KOPT-K1 (cell line): ENCODE results near the gene CASD1.

ENCODE experiments used
- H3K27ac ChIP-seq: fragments of 200-600 bp; sonication (generic); 2 replicates; pipeline ENCODE4 v1.5.1; 2016; ENCODE audit warnings: antibody characterized with exemption, mild to moderate bottlenecking, low read depth, low read length; ENCODE audit not compliant: poor library complexity, severe bottlenecking
- H3K36me3 ChIP-seq: fragments of 200-600 bp; sonication (generic); 2 replicates; pipeline ENCODE4 v1.5.1; 2017; ENCODE audit warnings: antibody characterized with exemption, mild to moderate bottlenecking, low read length, moderate library complexity; ENCODE audit not compliant: insufficient read depth
- H3K9me3 ChIP-seq: fragments of 200-600 bp; sonication (generic); 2 replicates; pipeline ENCODE4 v1.5.1; 2017; ENCODE audit warnings: antibody characterized with exemption, low read length, mild to moderate bottlenecking; ENCODE audit not compliant: insufficient read depth, poor library complexity, severe bottlenecking

The CASD1 gene

DNA sequence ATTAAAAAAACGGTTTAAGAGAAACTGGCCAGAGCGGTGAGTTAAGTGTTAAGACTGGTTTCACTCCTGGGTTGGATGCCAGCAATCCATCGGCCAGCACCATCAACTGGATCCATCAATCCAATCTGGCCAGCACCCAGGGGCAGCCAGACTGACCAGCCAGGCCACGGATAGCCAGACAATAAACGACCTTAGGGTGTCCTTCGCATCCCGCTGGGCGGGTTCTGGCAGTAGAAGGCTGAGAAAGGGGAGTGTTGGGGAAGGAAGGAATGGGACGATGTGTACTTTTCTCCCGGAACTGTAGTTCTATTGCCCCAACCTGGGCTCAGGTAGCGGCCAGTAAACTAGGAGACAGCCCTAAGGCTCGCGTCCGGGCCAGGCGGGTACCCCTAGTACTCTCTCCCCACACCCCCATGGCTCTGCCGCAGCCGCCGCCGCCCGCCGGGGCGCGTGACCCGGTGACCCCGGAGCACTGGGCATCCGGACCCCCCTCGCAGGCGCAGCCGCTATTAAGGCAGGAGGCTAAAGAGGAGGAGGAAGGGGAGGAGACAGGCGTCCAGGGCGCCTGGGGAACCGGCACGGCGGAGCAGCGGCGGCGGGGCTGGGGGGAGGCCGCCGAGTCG, at the start of gene CASD1:
CASD1 (plus strand) TSS at position 546 of the 623 bp plus-strand sequence. CDS start 276 bp downstream, outside the sequence.
- H3K9me3 ChIP-seq: no peaks in the 10 kb centered on the region
- peak within 1 kb of the TSS; percentile 92 for H3K27ac ChIP-seq
- peaks cover 13% of the 10 kb centered on the region for H3K36me3 ChIP-seq

DNA sequence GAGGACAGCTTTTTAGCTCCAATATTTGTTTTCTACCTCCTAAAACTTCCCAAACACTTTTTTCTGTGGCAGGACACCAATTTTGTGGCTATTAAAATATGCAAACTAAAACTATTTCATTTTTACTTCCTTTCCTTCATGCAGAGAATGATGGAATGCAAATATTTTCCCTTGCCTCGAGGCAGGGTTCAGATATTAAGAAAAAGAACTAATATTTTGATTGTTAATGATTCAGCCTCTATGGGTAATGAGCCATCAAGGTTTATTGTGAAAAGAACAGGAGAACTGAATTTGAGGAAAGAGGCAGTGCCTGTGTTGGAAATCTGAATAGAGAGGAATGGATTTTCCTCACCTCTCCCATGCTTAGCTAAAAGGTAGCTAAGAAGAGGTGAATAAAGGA, 43.1 kb upstream of the CASD1 start:
- H3K36me3 ChIP-seq: no peaks in the 10 kb centered on the region
- H3K9me3 ChIP-seq: peaks cover under 1% of the 10 kb centered on the region
- H3K27ac ChIP-seq: no peak overlapping the region

DNA sequence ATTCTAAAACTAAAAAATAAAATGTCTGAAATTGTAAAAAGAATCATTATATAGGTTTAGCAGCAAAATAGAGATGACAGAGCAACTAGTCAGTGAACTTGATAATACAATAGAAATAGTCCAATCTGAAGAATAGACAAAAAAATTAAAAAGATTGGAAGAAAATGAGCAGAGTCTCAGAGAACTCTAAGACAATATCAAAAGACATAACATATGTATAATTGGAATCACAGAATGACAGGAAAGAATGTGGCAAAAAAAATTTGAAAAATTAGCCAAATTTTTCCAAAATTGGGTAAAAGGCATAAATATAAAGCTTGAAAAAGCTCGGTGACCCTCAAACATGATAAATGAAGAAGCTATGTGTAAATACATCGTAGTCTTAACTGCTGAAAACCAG, 38.0 kb upstream of the CASD1 start:
- H3K36me3 ChIP-seq: no peaks in the 10 kb centered on the region
- H3K9me3 ChIP-seq: peaks cover 6% of the 10 kb centered on the region
- no peak overlapping the region for H3K27ac ChIP-seq

GRCh38 chr7:94472608-94473007, 37.0 kb upstream of the CASD1 start:
- Histone ChIP-seq H3K9me3 (peaks cover 6% of the 10 kb centered on the region), H3K27ac (no peak overlapping the region), H3K36me3 (no peaks in the 10 kb centered on the region)

DNA sequence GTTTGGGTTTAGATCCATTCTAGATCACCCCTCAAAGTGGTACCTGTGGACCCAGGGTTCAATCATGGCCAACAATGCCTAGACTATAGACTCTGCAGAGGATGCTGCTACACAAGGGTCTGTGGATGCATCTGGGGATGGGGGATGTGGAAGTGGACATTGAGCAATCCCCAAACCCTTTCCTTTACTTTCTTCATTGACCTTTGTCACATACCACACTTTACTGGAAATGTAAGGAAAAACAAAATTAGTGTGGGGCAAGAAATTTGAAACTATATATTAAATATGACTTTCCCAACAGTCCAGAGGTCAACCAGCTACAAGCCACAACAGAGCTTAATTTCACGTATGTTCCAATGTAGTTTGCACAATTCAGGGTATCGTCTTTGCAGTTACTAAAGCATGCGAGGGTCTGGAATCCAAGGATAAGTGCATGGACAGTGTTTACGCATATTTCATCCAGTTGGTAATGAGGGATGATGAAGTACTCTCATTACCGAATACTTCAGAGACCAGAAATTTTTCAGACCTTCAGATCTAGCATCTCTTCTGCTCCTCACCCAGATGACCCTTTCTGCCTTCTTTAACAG, 33.3 kb upstream of the CASD1 start:
- Histone ChIP-seq H3K9me3 (peaks cover 6% of the 10 kb centered on the region), H3K27ac (no peak overlapping the region), H3K36me3 (no peaks in the 10 kb centered on the region)

DNA sequence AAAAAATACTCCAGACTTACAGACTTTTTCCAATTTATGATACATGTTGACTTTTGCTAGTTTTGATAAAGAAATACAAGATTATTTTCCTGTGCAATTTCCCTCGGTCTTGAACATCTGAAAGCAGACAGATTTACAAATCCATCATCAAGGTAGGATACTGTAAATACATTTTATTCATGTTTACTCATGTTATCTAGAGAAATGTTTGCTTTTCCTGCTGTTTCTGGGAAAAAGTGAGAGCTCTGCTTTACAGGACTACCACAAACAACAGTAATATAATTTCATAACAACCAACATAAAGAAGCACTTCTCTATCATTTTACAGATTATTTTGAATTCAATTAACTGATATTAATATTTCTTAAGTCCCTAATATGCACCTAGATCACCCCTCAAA, 31.7 kb upstream of the CASD1 start:
- H3K36me3 ChIP-seq: no peaks in the 10 kb centered on the region
- H3K9me3 ChIP-seq: no peaks in the 10 kb centered on the region
- no peak overlapping the region for H3K27ac ChIP-seq

GRCh38 chr7:94478648-94479214, 30.9 kb upstream of the CASD1 start:
- Histone ChIP-seq H3K36me3 (no peaks in the 10 kb centered on the region), H3K27ac (no peak overlapping the region), H3K9me3 (no peaks in the 10 kb centered on the region)

DNA sequence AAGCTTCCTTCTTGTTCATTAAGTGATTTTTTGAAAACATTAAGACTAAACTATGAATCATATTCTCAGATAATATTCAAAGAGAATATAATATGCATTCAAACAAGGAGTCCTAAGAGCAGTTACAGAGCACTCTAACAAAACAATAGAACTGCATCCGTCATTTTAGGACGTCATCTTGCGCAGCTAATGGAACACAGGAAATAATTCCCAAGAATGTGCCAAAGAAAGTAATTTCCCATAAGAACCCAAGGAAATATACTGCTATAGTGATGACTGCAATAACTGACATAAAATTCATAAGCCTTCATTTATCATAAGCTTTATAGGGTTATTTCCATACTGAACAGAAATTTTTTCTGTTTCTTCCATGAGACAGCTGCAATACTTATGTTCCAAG, 28.3 kb upstream of the CASD1 start:
- Histone ChIP-seq H3K9me3 (no peaks in the 10 kb centered on the region), H3K27ac (no peak overlapping the region), H3K36me3 (no peaks in the 10 kb centered on the region)

- Histone ChIP-seq H3K9me3 (no peaks in the 10 kb centered on the region), H3K36me3 (no peaks in the 10 kb centered on the region), H3K27ac (no peak overlapping the region)
Measured at GRCh38 chr7:94482796-94483195, 26.8 kb upstream of the CASD1 start.

- Histone ChIP-seq H3K9me3 (no peaks in the 10 kb centered on the region), H3K27ac (no peak overlapping the region), H3K36me3 (no peaks in the 10 kb centered on the region)
Measured at GRCh38 chr7:94483843-94484242, 25.8 kb upstream of the CASD1 start.

DNA sequence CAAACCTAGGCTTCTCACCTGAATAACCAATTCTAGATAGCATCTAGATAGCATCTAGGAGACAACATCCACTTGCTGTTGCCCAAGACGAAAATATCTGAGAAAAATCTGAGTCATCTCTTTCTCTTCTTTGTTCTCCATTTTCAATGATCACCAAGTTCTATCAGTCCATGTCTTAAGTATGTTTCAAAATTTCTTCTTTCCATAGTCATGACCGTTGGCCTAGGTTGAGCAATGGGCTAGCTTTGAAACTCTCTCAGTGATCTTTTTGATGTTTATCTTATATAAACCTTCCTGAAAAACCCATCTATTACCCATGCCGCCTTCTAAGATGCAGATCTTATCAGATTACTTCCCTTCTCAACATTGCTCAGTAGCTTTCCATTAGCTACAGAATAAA, 23.4 kb upstream of the CASD1 start:
- Histone ChIP-seq H3K9me3 (no peaks in the 10 kb centered on the region), H3K36me3 (no peaks in the 10 kb centered on the region), H3K27ac (no peak overlapping the region)

DNA sequence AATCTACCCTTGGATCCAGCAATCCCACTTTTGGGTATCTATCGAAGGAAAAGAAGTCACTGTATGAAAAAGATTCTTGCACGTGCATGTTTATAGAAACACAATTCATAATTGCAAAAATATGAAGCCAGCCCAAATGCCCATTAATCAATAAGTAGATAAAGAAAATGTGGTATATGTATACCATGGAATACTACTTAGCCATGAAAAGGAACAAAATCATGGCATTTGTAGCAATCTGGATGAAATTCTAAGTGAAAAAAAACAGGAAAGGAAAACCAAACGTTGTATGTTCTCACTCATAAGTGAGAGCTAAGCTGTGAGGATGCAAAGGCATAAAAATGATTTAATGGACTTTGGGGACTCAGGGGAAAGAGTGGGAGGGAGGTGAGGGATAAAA, 18.2 kb upstream of the CASD1 start:
- Histone ChIP-seq H3K36me3 (no peaks in the 10 kb centered on the region), H3K9me3 (no peaks in the 10 kb centered on the region), H3K27ac (no peak overlapping the region)

- Histone ChIP-seq H3K9me3 (peaks cover 4% of the 10 kb centered on the region), H3K27ac (no peak overlapping the region), H3K36me3 (no peaks in the 10 kb centered on the region)
Measured at GRCh38 chr7:94492601-94493000, 17.0 kb upstream of the CASD1 start.

DNA sequence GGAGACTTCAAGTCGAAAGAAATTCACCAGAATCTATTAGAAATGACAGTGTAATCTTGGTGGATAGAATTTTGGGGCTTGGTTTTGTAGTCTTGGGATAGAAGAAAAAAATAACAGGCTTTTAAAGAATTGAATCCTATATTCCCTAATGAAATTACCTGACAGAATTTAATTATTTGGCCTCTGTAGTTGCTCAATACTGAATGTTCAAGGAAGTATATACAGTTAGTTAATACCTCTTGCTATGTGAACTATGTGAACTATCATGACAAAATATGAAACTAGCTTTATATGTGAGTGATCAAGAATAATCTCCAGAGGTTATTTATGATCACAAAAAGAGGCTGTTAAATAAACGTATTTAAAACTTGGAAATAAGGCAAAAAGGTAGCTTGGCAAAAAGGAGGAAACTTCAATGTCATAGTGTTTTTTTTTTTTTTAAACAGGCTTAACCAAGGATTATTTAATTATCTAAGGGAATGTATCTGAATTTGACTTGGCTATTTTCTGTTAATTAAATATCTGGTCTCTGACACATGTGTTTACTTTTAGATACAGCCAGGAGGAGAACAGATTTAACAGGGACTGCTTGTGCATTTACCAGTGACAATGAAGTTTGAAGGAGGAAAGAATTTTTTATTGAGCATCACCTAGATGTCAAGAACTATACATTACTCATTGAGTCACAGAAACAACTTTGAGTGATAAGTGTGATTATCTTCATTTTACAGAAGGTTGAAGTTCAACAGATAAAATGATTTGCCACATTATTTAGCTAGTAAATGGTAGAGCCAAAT, 11.5 kb upstream of the CASD1 start:
- H3K9me3 ChIP-seq: peaks cover 4% of the 10 kb centered on the region
- H3K27ac ChIP-seq: no peak overlapping the region
- no peaks in the 10 kb centered on the region for H3K36me3 ChIP-seq

GRCh38 chr7:94498918-94499317, 10.7 kb upstream of the CASD1 start:
- Histone ChIP-seq H3K27ac (no peak overlapping the region), H3K9me3 (peaks cover 4% of the 10 kb centered on the region), H3K36me3 (no peaks in the 10 kb centered on the region)
